ENCODE data around the gene RAMP2. TPM values are rescaled to one million over a fixed set of nuclear protein-coding genes. Genes with fewer than 3 reads are reported as not detected.

The RAMP2 gene
- total RNA-seq, 6 donors from 2014 or later, result 12.2 to 120 (median 55.8) TPM; not detected in 1

DNA sequence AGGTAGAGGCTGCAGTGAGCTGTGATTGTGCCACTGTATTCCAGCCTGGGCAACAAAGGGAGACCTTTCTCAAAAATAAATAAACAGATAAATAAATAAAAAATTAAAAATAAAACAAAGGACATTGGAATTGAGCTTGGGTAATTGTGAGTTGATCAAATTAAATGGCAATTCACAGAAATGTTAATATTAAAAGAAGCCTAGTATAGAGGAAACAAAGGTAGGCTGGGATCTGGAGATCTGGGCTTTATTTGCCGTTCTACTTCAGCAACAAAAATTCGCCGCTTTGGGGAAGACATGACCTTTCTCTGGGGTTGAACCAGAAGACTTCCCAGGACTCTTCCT, 11.9 kb downstream of the RAMP2 start:
- Histone ChIP-seq H3K36me3 (peaks cover 14 to 33% (median 22%) of the 10 kb centered on the region in 4 donors), H3K4me3 (peak overlapping the region; percentile 79 to 85 (median 80)), H3K9me3 (no peaks in the 10 kb centered on the region), H3K27me3 (no peaks in the 10 kb centered on the region), H3K27ac (peak overlapping the region; percentile 81 to 91 (median 86)), H3K4me1 (peaks cover 10 to 25% (median 14%) of the 10 kb centered on the region in 4 donors)
- ATAC-seq (ENCODE audit: low FRiP score in 2 of 2) (no peak), DNase-seq (no peak)
- WGBS, 2 donors, result 3 to 6% methylated on average over 3 of the region's 3 CpGs
- no peak for TF ChIP-seq POLR2A (IDR thresholded peaks at IDR 0.05)
- TF ChIP-seq, protein P1, sequence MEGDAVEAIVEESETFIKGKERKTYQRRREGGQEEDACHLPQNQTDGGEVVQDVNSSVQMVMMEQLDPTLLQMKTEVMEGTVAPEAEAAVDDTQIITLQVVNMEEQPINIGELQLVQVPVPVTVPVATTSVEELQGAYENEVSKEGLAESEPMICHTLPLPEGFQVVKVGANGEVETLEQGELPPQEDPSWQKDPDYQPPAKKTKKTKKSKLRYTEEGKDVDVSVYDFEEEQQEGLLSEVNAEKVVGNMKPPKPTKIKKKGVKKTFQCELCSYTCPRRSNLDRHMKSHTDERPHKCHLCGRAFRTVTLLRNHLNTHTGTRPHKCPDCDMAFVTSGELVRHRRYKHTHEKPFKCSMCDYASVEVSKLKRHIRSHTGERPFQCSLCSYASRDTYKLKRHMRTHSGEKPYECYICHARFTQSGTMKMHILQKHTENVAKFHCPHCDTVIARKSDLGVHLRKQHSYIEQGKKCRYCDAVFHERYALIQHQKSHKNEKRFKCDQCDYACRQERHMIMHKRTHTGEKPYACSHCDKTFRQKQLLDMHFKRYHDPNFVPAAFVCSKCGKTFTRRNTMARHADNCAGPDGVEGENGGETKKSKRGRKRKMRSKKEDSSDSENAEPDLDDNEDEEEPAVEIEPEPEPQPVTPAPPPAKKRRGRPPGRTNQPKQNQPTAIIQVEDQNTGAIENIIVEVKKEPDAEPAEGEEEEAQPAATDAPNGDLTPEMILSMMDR (IDR thresholded peaks at IDR 0.05), result no peak
- no peak for TF ChIP-seq POLR2AphosphoS5 (IDR thresholded peaks at IDR 0.05)
- no peak for TF ChIP-seq EP300 (IDR thresholded peaks at IDR 0.05)

DNA sequence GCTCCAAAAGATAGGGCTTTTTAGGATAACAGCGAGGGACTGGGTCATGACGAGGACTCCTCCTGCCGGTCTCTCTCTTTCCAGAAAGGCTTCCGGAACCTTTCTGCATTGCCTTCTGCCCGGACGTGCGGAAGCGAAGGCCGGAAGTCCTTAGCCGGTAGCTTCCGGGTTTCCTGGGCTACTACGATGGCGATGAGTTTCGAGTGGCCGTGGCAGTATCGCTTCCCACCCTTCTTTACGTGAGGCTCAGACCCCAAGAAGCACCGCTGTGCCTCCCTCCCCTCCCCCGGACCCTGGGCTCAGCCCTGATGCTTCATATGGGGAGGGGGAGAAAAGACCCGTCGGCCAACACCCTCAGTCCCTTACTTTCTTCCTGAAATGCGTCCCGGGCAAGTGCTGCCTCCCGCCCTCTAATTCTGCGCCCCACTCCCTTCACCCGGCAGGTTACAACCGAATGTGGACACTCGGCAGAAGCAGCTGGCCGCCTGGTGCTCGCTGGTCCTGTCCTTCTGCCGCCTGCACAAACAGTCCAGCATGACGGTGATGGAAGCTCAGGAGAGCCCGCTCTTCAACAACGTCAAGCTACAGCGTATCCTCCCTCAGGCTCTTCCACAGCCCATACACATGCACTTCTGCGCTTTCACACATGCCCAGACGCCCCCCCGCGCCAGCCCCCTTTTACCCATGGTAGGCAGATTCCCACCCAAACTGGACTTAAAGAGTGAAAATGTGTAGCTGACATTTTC, 12.4 kb downstream of the RAMP2 start, which contains the start of gene VPS25:
TSS of gene VPS25 (plus strand) at position 160 of the 746 bp plus-strand sequence. CDS start at position 187, 27 bp downstream.
- peaks cover 16 to 38% (median 26%) of the 10 kb centered on the region in 4 donors for H3K36me3 ChIP-seq
- H3K4me3 ChIP-seq, result peak within 1 kb of the TSS; percentile 79 to 85 (median 80)
- TF ChIP-seq POLR2AphosphoS5 (IDR thresholded peaks at IDR 0.05), result peak; percentile 85 to 93
- no peak for TF ChIP-seq EP300 (IDR thresholded peaks at IDR 0.05)
- peak; percentile 29 to 72 (median 36) for TF ChIP-seq POLR2A (IDR thresholded peaks at IDR 0.05)
- TF ChIP-seq, protein P1 (IDR thresholded peaks at IDR 0.05), result peak in 1 of 6 experiments; percentile 31
- H3K27me3 ChIP-seq, result no peaks in the 10 kb centered on the region
- DNase-seq (peak; percentile 70 to 85), ATAC-seq (ENCODE audit: low FRiP score in 2 of 2) (peak; percentile 91 to 97)
- H3K27ac ChIP-seq, result peak within 1 kb of the TSS; percentile 81 to 91 (median 86)
- no peaks in the 10 kb centered on the region for H3K9me3 ChIP-seq
- peaks cover 10 to 25% (median 14%) of the 10 kb centered on the region in 4 donors for H3K4me1 ChIP-seq
- 2 to 4% methylated on average over 18 to 39 of the region's 39 CpGs for WGBS, 2 donors

DNA sequence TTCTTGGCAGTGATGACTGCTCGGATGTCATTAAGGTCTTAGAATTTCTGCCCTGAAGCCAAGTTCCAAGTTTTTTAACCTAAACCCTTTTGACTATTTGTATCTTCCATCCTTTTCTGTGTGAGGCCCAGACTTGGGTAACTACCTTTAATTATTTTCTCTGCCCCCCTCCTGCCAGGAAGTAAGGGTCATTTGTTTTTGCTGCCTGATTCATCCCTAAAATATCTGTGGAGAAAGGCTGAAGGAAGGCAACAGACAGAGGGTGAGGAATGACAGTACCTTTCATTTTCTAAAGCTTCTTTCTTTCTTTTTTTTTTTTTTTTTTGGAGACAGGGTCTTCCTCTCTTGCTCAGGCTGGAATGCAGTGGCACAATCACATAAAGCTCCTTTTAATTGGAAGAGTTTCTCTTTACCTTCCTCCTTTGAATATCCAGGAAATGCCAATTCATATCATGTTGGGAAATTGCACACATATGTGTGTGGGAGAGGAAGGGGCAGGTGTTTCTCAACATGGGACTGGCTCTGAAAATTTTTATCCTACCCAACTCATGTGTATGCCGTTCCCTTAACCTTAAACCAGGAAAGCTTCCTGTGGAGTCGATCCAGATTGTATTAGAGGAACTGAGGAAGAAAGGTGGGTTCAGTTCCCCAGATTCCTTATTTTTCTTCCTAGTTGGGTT, 13.2 kb downstream of the RAMP2 start:
- Histone ChIP-seq H3K9me3 (no peaks in the 10 kb centered on the region), H3K4me3 (peak overlapping the region; percentile 79 to 85 (median 80)), H3K4me1 (peaks cover 10 to 25% (median 14%) of the 10 kb centered on the region in 4 donors), H3K36me3 (peaks cover 22 to 46% (median 31%) of the 10 kb centered on the region in 4 donors), H3K27ac (peak overlapping the region in 3 of 4 donors; percentile 82 to 91 (median 89)), H3K27me3 (no peaks in the 10 kb centered on the region)
- no peak for DNase-seq
- 66 to 74% methylated on average over 3 of the region's 3 CpGs for WGBS, 2 donors
- TF ChIP-seq POLR2A (IDR thresholded peaks at IDR 0.05) (no peak), POLR2AphosphoS5 (IDR thresholded peaks at IDR 0.05) (no peak)
- ATAC-seq (ENCODE audit: low FRiP score in 2 of 2), result no peak

DNA sequence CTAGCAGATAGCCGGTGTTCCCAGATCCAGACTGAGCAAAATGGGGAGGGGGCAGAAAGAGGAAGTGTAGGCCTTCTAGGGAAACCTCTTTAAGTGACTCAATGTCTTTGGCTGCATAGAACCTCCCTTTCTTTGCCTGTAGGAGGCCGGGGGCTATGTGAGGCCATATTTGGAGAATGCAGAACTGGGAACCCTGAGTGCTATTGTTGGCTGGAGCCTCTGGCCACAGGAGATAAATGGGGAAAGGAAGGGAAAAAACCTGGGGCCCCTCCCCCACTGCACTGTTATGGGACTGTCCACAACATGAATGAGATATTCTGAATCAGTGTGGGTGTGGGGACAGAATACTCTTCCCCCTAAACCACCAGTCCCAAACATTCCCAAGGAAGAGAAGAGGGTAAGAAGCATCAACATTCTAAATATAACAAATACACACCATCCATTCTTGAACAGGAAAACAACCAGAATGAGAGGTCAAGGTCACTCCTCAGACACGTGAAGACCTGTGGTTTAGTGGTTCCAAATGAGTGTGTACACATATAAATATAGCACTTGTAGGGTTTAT, 14.6 kb downstream of the RAMP2 start:
- peaks cover 0 to 4% (median 1%) of the 10 kb centered on the region in 4 donors for H3K27me3 ChIP-seq
- peaks cover 16 to 38% (median 21%) of the 10 kb centered on the region in 4 donors for H3K4me1 ChIP-seq
- ATAC-seq (ENCODE audit: low FRiP score in 2 of 2), result no peak
- H3K36me3 ChIP-seq, result peaks cover 22 to 54% (median 36%) of the 10 kb centered on the region in 4 donors
- no peak for DNase-seq
- TF ChIP-seq POLR2AphosphoS5 (IDR thresholded peaks at IDR 0.05), result no peak
- TF ChIP-seq, protein P1 (IDR thresholded peaks at IDR 0.05), result no peak
- no peak for TF ChIP-seq EP300 (IDR thresholded peaks at IDR 0.05)
- no peak for TF ChIP-seq POLR2A (IDR thresholded peaks at IDR 0.05)
- no peaks in the 10 kb centered on the region for H3K9me3 ChIP-seq
- H3K27ac ChIP-seq, result no peak overlapping the region
- no peak overlapping the region for H3K4me3 ChIP-seq
- 63 to 64% methylated on average over 3 of the region's 3 CpGs for WGBS, 2 donors

DNA sequence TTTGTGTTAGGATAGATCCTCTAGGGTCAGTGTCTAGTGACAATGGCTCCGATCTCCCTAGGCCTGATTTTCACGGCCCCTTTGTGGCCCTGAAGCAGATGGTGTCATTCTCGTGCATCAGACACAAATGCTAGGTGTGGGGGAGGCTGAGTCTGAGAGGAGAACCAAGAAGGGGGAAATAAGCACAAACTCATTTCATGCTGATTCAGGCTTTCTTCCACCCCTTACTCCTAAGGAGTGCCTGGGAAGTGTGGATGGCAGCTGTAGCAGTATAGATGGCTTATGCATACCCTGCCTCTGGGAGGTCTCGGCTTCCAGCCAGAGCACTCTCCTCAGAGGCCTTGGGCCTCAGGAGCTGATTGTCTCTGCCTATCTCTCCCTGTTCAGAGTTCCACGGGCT, 17.5 kb downstream of the RAMP2 start:
- Histone ChIP-seq H3K27ac (no peak overlapping the region), H3K36me3 (peaks cover 22 to 54% (median 36%) of the 10 kb centered on the region in 4 donors), H3K4me1 (peaks cover 20 to 36% (median 23%) of the 10 kb centered on the region in 4 donors), H3K27me3 (peaks cover 0 to 33% (median 9%) of the 10 kb centered on the region in 4 donors), H3K4me3 (no peak overlapping the region), H3K9me3 (no peaks in the 10 kb centered on the region)
- TF ChIP-seq, protein P1 (IDR thresholded peaks at IDR 0.05), result no peak
- no peak for TF ChIP-seq POLR2AphosphoS5 (IDR thresholded peaks at IDR 0.05)
- no peak for TF ChIP-seq EP300 (IDR thresholded peaks at IDR 0.05)
- TF ChIP-seq POLR2A (IDR thresholded peaks at IDR 0.05), result no peak
- ATAC-seq (ENCODE audit: low FRiP score in 2 of 2) (no peak), DNase-seq (no peak)
- WGBS, 2 donors, result 96 to 100% methylated on average over 3 to 5 of the region's 5 CpGs
